SH-SY5Y (cell line): Measurements from ENCODE around the gene MFAP5.

Experiments
- GATA2 ChIP-seq: IDR thresholded peaks from 2 replicates; pipeline ENCODE4 v1.6.1; 2011; ENCODE audit warnings: mild to moderate bottlenecking, low read depth, low read length
- GATA3 ChIP-seq: IDR thresholded peaks from 2 replicates; pipeline ENCODE4 v1.6.1; 2011; ENCODE audit warnings: low read depth, mild to moderate bottlenecking, low read length, moderate library complexity

GRCh38 chr12:8628731-8629130 lies 33.9 kb downstream of the MFAP5 start:
- TF ChIP-seq GATA2 (no peak), GATA3 (no peak)
